NCI-H748 (cell line): ENCODE results near the gene VEZF1.
"Not testable (repeated sequence)": the region's sequence is repeated elsewhere in the genome, so short reads cannot be mapped to it uniquely, and the experiment has no call there.

ENCODE experiments used
- DNase-seq: peaks from one replicate; lab custom pipeline; 2025; ENCODE audit not compliant: unreplicated experiment; lab: John Stamatoyannopoulos, UW

Gene VEZF1

DNA sequence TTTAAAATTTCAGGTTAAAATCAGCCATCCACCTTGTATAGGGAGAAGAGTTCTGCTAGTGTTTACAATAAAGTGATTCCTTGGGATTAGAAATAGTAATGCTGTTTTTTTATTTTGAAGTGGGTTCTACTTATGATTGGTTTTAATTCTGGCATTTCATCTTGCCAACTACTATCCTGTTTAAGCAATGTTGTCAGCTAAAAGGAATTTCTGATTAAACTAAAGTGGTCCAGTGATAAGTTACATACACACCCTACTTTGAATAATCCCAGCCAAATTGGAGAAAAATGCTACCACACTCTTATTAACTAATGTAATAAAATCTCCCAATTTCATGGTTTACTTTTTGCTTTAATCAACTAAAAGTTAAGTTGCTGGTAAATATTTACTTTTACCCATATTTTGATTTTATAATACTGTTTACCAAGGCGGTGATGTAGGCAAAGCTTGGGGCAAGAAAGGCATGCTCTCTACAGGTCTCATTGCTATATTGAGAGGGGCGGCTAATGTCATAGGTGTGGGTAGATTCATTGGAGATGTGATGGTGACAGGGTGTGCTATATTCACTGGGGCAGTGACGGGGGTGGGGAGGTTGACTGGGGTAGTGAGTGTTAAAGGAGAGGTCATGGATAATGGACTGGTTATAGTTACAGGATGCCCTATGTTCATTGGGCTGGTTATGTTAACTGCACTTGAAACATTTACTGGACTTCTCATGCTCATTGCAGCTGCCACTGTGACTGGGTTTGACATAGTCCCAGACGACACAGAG is 13.8 kb downstream of the VEZF1 start:
- not testable (repeated sequence) for DNase-seq

DNA sequence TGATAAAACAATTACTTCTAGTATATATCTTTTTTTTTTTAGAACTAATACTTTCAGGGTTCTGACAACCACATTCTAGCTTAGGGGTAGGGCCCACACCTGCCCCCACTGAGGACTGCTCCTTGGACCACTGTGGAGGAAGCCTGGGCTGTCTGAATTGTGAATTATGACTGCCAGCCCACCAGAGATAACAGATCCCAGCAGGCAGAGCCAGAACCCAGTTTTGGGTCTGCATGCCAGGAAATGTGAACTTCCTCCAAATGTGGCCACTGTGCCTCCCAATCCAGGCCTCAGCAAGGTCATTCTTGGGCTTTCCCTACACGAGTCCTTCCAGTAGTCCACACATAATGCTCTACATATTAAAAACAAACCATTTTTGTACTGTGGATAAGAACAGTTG is 15.9 kb downstream of the VEZF1 start:
- no peak for DNase-seq

DNA sequence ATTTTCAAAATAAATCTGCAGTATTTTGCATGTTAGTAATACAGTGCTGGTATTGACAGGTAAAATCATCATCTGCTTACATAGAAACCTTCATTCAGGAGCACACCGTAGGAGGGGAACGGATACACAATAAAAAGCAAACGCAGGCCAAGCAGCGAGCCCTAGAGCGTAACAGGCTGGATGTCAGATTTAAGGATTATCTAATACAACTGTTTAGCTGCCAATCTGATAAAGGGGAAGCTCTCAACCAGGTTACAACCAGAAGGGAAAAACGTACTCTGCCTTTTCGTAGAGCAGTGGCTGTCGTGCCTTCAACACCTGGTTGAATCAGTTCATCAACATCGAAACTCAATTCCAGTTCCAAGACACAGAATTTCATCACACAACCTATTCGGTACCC is 16.5 kb downstream of the VEZF1 start:
- no peak for DNase-seq

DNA sequence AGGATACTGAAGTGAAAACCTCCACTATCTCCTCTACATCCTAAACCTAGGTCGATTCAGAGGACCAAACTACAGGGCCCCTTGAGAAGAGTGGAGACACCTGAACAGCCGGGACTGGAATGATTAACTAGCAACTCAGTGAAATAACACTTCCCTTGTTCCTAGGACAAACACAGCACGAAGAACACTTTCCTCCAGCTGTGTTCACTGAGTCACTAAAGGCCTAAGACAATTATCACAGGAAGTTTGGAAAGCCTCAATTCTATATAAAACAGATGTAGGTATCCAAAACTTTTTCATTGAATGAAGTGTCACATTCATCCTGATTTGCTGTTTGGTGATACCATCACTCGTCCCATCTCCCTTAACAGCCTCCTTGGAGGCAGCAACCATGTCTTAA is 17.3 kb downstream of the VEZF1 start:
- no peak for DNase-seq

DNA sequence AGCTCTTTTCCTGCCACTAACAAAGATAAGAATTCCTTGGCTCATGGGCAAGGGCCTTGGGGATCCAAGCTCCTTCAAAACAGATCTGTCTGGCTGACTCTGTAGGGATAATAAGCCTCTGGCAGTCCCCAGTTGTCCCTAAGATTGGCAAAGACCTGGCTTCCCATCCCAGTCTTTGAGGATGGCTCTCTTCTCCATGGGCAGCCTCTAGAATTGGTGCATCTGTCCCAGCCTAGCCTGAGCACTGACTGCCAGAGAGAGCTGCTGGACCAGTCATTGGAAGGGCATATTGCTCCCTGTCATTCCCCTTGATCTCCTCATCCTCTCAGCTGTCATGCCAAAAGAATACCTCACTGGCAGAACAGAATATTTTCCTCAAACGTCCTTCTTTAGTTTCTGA is 19.6 kb downstream of the VEZF1 start:
- no peak for DNase-seq

DNA sequence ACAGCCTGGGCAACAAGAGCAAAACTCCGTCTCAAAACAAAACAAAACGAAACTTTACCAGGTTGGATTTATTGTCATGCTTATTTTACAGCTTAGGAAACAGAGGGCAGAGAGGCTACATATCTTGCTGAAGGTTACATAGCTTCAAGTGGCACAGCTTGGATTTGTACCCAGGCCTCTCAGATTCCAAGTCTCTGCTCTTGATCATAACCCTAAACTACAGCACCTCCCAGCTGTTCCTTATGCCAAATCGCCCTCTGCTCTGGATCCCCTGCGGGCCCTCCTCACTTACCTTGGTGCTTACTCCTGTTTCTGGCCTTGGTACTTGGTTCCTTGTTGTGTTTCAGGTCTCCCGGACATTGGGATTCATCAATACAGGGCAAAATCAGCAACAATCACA is 21.2 kb downstream of the VEZF1 start:
- no peak for DNase-seq

DNA sequence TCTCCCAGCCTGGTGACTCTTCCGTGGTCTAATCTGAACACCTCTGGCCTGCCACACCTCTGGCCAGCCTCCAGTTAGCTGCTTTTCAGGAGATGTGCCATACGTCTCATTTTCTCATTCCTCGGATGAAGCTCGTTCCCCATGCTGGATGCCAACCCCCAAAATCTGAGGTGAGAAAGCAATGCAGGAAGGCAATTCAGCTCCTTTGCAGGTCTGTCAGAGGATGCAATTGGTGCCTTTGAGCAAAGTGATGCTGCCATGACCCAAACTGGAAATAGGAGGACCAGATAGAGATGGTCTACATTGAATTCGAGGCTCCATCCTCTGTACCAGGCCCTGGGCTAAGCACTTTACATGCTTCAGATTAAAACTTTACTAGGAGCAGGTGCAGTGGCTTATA is 21.8 kb downstream of the VEZF1 start:
- no peak for DNase-seq

DNA sequence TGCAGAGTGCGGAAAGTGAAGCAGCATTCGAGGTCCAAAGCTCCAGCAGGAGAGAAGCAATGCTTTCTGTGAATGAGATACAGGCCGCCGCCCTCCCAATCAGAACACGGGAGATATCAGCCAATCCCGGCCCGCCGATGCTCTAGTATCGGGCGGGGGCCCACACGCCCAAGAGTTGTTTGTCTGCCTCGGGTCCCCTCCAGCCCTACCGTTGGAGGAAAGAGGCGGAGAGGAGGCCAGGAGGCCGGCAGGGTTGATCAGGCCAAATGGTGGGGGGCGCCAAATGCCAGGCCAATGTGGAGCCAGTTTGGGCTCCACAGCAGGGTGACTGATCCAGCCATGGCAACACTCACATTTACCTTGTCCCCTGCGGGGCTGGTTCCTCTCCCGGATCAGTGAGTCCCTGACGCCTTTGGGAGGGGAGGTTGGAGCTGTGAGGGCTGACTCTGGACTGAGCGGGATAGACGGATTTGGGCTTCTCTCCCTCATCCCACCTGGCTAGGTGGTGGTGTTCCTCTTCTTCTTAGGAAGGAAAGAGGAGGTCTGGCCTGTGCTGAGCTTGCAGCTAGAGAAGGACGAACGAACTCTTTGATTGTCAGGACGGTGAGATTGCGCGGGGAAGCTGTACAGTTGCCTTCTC is 22.4 kb downstream of the VEZF1 start:
- DNase-seq: no peak

DNA sequence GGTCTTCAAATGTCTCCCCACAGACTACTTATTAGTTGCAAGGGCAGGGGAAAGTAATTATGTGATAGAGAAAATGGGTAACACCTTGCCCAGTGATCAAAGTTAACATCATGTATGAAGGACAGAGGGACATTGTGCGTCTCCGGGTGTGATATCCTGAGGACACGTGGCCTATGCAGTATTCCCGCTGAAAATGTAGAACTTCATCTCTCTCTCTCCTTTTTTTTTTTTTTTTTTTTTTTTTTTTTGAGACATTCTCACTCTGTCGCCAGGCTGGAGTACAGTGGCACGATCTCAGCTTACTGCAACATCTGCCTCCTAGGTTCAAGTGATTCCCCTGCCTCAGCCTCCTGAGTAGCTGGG is 24.9 kb downstream of the VEZF1 start:
- DNase-seq: no peak

DNA sequence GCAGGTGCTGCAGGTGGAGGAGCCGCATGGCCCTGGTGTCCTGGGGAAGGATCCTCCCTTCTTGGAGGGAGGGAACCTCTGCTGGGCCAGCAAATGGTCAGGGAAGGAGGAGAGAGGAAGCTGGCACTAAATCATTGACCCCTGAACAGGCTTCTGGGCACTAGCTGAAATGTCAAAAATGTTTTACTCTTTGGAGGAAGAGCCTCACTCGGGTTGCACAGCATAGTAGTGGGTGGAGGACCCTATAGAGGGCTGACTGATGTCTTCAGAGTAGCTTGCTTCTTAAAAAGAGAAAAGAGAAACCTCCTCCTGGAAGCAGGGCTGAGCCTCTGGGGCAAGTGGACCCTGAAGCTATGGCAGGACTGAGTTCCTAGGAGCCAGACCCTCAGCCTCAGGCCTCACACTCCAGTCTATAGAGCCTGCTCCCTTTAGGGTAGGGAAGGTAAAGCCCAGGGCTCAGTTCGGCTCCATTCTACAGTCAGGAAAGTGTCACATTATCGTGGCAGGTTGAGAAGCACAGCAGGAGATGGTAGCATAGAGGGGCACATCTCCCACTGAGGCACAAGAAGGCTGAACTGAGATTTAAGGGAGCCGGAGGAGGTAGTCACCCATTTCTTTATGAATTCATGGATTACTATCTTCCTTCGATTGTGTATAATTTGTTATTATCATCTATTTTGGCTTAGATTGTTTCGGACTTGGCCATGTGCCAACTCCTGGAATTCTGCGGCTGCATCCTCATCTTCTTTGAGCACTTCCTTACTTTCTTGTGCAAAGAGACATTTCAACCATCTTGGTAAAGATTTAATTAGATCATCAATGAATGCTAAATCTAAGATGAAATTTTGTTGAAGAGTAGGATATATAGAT is 25.5 kb downstream of the VEZF1 start:
- DNase-seq: no peak

DNA sequence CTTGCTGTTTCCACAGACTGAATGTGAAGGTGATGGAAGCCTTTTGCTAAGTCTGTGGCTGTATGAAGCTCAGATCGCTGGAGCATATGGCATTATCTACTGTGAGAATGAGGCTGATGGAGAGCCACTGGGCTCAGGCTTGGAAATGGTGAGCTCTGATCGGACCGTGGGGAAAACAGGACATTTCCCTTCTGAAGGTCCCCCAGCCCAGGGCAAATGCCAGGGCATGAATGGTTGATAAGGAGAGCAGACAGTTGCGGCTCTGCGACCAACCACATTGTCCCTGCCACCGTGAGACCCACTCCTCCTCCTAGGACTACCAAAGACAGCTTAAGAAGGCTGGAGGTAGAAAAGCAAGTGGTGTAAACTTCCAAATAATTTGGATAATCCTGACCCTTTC is 28.1 kb downstream of the VEZF1 start:
- DNase-seq: no peak

DNA sequence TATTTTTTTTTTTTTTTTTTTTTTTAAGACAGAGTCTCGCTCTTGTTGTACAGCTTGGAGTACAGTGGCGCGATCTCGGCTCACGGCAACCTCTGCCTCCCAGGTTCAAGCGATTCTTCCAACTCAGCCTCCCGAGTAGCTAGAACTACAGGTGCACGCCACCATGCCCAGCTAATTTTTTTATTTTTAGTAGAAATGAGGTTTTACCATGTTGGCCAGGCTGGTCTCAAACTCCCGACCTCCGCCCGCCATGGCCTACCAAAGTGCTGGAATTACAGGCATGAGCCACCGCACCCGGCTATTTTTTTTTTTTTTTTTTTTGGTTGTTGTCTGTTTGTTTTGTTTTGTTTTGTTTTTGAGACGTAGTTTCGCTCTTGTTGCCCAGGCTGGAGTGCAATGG is 29.7 kb downstream of the VEZF1 start:
- DNase-seq: not testable (repeated sequence)

DNA sequence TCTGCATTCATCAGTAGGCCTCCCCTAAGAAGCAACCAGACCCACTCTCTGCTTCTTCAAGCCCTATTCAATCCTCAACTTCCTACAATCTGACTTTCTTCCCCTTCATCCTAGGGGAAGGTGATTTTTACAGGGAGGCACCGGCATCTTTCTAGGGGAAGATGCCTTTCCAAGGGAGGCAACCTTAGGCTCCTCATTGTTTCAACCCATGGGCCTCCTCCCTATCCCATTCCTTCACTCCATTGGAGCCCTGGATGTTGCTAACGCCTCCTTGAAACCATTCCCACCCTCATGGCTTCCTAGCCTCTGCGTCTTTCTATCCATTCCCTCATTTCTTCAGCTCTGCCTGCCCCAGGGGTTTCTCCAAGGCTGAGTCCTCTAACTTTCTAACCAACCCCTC is 30.2 kb downstream of the VEZF1 start:
- no peak for DNase-seq

DNA sequence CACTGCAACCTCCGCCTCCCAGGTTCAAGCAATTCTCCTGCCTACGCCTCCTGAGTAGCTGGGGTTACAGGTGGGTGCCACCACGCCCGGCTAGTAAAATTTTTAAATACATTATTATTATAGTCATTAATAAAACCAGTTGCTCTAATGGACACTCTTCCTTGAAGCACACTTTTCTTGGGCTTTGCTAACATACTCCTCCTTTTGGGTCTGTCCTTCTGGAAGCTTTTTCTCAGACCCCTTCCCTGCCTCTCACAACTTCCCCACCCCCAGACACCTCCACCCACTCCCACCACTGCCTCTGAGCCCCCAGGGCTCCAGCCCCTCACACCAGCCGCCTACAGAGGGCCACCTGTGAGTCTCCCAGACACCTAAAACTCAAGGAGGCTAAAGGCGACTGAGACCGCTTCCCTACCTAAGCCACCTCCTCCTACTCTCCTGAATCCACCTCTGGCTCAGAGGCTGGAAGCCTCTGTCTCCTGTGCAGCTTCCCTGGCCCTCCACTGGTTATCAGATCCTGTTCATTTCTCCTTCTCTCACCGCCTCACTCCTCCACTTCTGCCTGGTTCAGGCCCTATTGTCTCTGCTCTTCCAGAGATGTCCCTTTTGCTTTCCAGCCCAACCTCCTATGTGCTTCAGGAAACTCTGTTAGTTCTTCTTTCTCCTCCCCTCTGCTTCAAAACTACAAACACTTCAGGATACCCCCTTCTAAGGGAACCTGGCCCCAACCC is 30.8 kb downstream of the VEZF1 start:
- DNase-seq: no peak

DNA sequence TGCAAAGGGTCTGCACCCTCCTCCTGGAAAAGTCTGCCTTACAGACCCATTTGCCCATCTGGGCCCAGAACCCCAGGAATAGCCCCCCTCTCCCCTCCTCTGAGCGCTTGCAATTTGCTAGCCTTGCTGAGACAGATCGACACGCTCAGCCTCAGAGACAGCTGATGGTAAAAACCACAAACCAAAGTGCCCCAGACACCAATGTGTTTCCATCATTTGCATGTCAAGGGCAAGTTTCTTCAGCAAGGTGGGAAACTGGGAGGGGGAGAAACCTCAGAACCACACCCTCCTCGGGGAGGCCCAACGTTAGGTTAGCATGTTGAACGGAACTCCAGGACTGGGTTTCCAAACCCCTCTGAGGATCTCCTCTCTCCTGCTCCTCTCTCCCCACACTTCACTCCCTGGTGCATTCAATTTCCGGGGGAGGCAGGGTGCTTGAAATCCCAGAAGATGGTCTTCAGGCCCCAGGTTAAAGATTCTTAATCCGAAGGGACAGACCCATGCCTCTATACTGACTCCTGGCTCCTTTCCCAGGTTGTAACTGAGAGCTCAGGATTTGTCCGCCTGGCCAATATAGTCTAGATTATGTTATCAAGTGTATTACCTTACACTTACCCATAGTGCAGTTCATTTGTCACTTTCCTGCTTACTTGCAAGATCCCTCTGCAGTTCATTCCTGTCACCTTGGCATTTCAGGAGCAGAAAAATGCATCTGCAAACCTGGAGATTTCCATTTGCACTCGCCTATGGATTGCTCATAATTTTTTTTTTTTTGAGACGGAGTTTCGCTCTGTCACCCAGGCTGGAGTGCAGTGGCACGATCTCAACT is 31.5 kb downstream of the VEZF1 start:
- no peak for DNase-seq

DNA sequence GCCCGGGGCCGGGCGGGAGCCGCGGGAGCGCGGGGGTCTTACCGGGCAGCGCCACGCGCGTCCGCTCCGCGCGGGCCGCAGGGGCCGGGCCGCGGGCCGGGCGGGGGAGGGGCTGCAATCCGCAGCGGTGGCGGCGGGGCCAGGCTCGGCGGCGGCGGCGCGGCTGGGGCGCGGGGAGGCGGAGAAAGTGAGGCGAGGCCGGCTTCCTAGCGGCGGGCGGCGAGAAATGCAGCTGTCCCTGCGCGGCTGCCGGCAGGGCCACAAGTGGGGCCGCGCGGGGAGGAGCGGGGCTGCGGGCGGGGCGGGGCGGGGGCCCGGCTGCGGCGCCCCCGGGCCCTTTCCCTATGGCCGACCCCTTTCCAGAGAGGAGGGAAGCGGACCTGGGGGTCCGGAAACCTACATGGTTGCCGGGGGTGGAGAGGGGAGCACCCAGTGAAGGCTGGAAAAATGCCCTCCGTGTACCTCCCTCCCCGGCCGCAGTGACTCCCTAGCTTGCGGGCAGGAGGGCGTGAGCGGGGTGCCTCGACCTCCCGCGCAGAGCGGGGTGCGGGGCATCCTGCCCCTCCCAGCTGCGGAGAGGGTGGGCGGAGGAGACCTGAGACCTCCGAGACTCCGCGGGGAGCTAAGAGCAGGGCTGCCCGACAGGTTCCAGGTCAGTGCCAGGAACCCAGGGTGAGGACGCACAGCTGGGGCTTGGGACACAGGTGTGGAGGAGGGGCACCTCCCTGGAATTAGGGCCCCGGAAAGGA is 32.7 kb downstream of the VEZF1 start, which contains the start of gene CUEDC1:
CUEDC1 (minus strand) TSS at position 230 of the 749 bp plus-strand sequence. CDS start 69,848 bp downstream, outside the sequence.
- DNase-seq: peak; percentile 71

DNA sequence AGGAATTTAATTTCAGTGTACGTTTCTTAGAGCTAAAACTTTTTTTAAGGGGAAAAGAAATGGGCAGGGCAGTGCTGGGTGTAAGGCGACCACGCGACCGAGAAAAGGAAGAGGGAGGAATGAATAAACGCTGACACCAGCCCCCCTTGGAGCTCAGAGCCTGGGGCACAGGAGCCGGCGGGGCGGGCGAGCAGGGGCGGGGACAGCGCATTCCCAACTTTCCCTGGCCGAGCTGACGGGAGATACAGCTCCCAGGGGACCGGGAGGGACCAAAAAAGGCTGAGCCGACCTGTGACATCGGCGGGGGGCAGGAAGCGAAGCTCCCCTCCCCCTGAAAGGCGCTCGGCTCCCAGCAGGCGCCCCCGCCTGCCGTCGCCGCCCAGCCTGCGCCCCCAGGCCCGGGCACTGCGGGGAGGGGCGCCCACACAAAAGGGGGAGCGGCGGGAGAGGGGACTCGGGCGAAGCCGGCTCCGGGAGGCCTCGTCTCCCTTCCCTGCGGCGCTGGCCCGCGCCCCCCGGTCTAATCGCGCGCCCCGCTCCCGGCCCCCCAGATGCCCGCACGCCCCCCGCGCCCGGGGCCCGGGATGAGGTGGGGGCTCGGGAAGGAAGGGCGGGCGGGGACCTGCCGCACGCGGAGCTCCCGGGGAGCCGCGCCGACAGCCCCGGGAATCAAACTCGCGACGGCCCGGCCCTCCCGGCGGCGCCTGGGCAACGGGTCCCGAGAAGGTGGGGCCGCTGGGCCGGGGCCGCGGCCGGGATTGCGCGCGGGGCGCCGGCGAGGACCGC is 33.5 kb downstream of the VEZF1 start:
- DNase-seq: peak; percentile 73

DNA sequence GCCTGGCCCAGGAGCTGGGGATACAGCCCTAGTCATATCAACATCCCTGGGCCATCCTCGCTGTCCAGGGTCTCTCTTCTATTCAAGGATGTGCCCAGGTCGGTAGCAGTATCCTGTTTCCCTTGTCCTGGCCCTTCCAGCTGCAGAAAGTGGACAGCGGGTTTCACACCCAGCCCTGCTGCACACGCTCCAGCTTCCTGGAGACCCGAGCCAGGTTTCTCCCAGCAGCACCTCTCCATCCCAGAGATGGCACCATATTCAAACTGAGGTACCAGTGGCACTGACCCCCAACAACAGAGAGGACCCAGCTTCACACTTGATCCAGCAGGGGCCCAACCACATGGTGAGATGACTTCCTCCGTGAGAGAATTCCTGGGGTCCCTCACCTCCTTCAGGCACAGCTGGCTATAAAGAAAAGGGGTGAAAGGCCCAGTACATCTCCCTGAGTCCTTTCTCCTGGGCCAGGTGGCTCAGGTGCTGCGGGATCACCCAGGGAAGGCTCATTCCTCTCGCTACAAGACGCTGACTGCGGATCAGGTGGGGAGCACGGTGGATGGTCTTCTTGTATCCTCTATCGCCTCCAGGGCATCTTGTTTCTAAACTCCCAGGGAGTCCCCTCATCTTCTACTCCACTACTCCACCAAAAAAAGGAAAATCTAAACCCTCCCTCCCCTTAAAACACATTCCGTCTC is 34.2 kb downstream of the VEZF1 start:
- no peak for DNase-seq
